ENCODE measurements around the gene POTEE.
"Not testable (repeated sequence)": the region's sequence is repeated elsewhere in the genome, so short reads cannot be mapped to it uniquely, and the experiment has no call there.

The POTEE gene

DNA sequence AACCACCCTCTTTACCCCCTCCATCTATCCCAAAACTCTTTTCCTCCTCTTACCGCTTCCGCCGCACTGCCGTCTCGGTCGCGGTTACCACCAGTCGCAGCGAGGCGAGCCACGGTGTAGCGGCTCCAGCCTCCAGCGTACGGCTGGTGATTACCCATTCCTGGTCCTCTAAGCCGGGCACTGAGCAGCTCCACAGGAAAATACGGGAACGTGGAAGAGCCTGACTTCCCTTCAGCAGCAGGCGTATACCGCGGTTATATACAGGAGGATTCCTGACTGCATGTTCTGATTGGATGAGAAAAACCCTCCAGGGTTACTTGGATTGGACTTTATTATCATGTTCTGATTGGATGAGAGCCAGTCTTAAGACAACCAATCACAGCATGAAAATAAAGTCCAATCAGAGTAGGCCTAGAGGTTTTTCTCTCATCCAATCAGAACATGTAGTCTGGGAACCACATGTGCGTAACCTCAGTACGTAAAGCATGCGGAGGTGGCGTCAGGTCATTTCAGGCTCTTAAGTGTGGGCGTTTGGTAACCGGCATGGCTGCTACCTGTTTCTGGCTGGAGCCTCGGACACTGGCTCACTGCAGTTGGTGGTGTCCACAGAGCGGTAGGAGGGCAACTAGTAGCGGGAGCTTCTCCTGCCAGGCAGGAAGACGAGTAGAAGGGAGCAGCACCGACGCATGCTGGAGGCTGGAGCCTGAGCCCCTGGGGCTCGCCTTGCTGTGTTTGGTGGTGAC, at the start of gene POTEE:
Gene POTEE, plus strand, starts transcription at position 507 of the 743 bp plus-strand sequence. CDS start 8,867 bp downstream, outside the sequence.
- not testable (repeated sequence) for H3K4me1 ChIP-seq (ENCODE audit: insufficient read depth, insufficient read length); H3K9ac ChIP-seq (ENCODE audit: insufficient read length, low read depth); H3K9me3 ChIP-seq (ENCODE audit: insufficient read depth, low read length); H3K27me3 ChIP-seq (ENCODE audit: insufficient read depth, insufficient read length); DNase-seq (ENCODE audit: low read depth, low spot score); H3K36me3 ChIP-seq (ENCODE audit: insufficient read depth, insufficient read length, low read length); H3K4me3 ChIP-seq (ENCODE audit: insufficient read length, low read depth)

DNA sequence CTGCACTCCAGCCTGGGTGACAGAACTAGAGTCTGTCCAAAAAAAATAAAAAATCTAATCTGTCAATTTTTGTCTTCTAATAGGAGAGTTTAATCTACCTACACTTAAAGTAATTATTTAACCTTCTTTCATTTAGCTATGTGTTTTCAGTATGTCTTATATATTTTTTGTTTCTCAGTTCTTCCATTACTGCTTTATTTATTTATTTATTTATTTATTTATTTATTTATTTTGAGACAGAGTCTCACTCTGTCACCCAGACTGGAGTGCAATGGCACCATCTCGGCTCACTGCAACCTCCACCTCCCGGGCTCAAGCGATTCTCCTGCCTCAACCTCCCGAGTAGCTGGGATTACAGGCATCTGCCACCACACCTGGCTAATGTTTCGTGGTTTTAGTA, 43.8 kb upstream of the POTEE start:
- DNase-seq (ENCODE audit: low read depth, low spot score); H3K36me3 ChIP-seq (ENCODE audit: insufficient read depth, insufficient read length, low read length); H3K9ac ChIP-seq (ENCODE audit: insufficient read length, low read depth); H3K9me3 ChIP-seq (ENCODE audit: insufficient read depth, low read length); H3K4me1 ChIP-seq (ENCODE audit: insufficient read depth, insufficient read length); H3K27me3 ChIP-seq (ENCODE audit: insufficient read depth, insufficient read length); H3K4me3 ChIP-seq (ENCODE audit: insufficient read length, low read depth): not testable (repeated sequence)

DNA sequence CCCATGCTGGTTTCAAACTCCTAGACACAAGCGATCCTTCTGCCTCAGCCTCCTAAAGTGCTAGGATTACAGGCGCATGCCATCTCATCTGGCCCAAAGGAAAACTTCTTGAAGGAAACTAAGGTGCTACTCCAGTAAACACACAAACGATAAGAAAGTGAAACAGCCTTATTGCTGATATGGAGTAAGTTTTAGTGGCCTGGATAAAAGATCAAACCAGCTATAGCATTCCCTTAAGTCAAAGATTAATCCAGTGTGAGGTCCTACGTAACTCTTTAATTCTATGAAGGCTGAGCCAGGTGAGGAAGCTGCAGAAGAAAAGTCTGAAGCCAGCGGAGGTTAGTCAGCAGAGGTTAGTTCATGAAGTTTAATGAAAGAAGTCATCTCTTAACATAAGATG, 40.8 kb upstream of the POTEE start:
- H3K9ac ChIP-seq (ENCODE audit: insufficient read length, low read depth): no peak overlapping the region
- TF ChIP-seq ZNF274 (IDR thresholded peaks at IDR 0.05; ENCODE audit: low read depth, low read length) (no peak), SUZ12 (IDR thresholded peaks at IDR 0.05; ENCODE audit: extremely low read depth, insufficient read depth, insufficient read length) (no peak), YY1 (IDR thresholded peaks at IDR 0.05; ENCODE audit: insufficient read depth, insufficient read length) (no peak)
- no peaks in the 10 kb centered on the region for H3K27me3 ChIP-seq (ENCODE audit: insufficient read depth, insufficient read length)
- H3K4me3 ChIP-seq (ENCODE audit: insufficient read length, low read depth): no peak overlapping the region
- H3K9me3 ChIP-seq (ENCODE audit: insufficient read depth, low read length): no peaks in the 10 kb centered on the region
- no peak for DNase-seq (ENCODE audit: low read depth, low spot score)
- no peaks in the 10 kb centered on the region for H3K4me1 ChIP-seq (ENCODE audit: insufficient read depth, insufficient read length)
- H3K36me3 ChIP-seq (ENCODE audit: insufficient read depth, insufficient read length, low read length): no peaks in the 10 kb centered on the region

DNA sequence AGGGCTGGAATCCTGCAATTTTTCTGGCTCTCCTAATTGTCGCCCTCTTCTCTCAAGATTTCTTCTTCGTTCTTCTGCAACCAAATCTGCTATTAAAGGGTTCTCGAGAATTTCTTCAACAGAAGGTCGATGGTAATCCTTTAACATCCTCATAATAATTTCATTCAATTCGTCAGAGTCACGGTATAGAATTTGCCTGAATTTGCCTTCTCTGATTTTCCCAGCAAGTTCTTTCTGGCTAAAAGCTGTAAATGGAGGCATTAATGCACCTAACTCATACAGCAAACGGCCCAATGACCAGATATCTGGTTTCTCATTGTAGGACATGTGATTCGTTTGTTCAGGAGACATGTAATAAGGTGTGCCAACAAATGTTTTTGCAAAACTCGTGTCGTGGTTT, 31.3 kb upstream of the POTEE start:
- not testable (repeated sequence) for H3K27me3 ChIP-seq (ENCODE audit: insufficient read depth, insufficient read length); DNase-seq (ENCODE audit: low read depth, low spot score); H3K9ac ChIP-seq (ENCODE audit: insufficient read length, low read depth); H3K4me1 ChIP-seq (ENCODE audit: insufficient read depth, insufficient read length); H3K4me3 ChIP-seq (ENCODE audit: insufficient read length, low read depth); H3K36me3 ChIP-seq (ENCODE audit: insufficient read depth, insufficient read length, low read length); H3K9me3 ChIP-seq (ENCODE audit: insufficient read depth, low read length)

DNA sequence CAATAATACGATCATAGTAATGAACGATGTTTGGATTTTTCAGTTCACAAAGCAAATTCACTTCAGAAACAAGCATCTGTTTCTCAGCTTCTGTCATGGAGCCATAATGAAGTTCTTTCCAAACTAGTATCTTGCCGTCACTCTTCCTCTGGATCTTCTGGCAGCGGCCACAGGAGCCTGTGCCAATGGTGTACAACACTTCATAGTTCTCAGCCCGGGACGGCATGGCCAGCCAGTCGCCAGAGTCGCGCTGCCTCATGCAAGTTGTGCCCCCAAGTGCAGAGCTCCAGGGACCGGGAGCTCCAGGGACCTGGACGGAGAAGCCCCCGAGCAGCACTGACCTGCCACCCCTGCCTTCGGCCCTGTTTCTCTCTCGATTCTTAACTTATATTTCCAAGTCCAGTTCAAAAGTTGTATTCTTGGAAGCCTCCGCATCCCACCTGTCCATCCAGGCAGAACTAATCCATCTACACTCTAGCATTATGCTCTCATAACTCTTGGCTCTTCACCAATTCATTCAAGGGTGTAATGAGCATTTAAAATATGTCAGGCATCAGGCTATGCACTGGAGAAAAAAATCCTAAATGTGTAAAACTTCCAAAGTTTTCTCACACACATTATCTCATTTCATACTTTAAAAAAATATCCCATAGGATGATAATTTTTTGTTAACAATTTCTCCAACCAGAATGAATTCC, 30.5 kb upstream of the POTEE start:
- DNase-seq (ENCODE audit: low read depth, low spot score); H3K9me3 ChIP-seq (ENCODE audit: insufficient read depth, low read length); H3K4me3 ChIP-seq (ENCODE audit: insufficient read length, low read depth); H3K9ac ChIP-seq (ENCODE audit: insufficient read length, low read depth); H3K4me1 ChIP-seq (ENCODE audit: insufficient read depth, insufficient read length); H3K27me3 ChIP-seq (ENCODE audit: insufficient read depth, insufficient read length); H3K36me3 ChIP-seq (ENCODE audit: insufficient read depth, insufficient read length, low read length): not testable (repeated sequence)

DNA sequence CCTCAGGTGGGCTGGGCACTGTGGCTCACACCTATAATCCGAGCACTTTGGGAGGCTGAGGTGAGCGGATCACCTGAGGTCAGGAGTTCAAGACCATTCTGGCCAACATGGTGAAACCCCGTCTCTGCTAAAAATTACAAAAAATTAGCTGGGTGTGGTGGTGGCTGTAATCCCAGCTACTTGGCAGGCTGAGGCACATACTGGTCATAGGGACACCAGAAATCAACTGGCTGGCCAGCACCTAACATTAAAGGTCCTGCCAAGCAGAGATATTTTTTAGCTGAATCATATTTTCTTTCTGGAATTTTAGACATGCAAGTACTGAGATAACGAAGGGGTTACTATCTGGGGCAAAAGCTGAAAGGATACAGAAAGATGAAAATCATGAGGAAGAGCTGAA, 27.9 kb upstream of the POTEE start:
- DNase-seq (ENCODE audit: low read depth, low spot score): not testable (repeated sequence)

DNA sequence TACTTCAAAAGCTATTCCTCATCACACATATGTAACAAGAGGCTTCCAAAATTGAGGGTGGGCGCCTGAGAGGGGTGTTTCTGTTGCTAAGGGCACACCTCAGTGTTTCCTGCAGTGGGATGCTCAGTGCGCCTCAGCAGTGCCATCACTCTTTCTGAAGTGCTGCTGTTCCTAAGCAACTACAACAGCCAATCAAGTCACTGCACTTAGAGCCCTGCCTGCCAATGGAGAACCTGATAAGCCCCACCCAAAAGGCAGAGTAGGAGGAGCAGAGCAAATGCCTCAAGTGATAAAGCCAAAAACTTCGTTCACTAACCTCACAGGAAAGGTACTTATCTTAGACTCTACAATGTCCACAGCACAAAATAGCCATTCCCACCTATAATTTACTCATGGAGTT, 15.9 kb upstream of the POTEE start:
- H3K9ac ChIP-seq (ENCODE audit: insufficient read length, low read depth); H3K9me3 ChIP-seq (ENCODE audit: insufficient read depth, low read length); H3K36me3 ChIP-seq (ENCODE audit: insufficient read depth, insufficient read length, low read length); DNase-seq (ENCODE audit: low read depth, low spot score); H3K4me1 ChIP-seq (ENCODE audit: insufficient read depth, insufficient read length); H3K4me3 ChIP-seq (ENCODE audit: insufficient read length, low read depth); H3K27me3 ChIP-seq (ENCODE audit: insufficient read depth, insufficient read length): not testable (repeated sequence)

More for the DNA sequence above, 27.9 kb upstream of the POTEE start:
- not testable (repeated sequence) for H3K36me3 ChIP-seq (ENCODE audit: insufficient read depth, insufficient read length, low read length); H3K4me3 ChIP-seq (ENCODE audit: insufficient read length, low read depth); H3K27me3 ChIP-seq (ENCODE audit: insufficient read depth, insufficient read length); H3K4me1 ChIP-seq (ENCODE audit: insufficient read depth, insufficient read length); H3K9ac ChIP-seq (ENCODE audit: insufficient read length, low read depth); H3K9me3 ChIP-seq (ENCODE audit: insufficient read depth, low read length)

DNA sequence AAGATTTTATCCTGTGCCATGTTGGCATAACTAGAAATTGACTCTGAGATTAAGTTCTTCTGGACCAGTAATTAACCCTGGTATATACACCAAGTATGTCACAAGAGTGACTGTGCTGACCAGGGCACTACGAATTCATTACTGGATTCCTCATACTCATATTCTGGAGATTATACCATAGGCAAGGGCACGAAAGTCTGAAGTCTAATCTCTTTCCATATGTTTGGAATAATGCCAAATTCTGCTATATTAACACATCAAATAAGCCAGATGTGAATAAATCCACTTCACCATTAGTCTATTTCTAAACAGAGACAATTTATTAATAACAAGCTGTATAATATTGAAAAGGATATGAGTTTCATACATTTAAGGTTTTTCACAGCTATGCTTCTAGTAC, 13.2 kb upstream of the POTEE start:
- H3K36me3 ChIP-seq (ENCODE audit: insufficient read depth, insufficient read length, low read length); H3K9me3 ChIP-seq (ENCODE audit: insufficient read depth, low read length); H3K4me1 ChIP-seq (ENCODE audit: insufficient read depth, insufficient read length); H3K27me3 ChIP-seq (ENCODE audit: insufficient read depth, insufficient read length); DNase-seq (ENCODE audit: low read depth, low spot score); H3K9ac ChIP-seq (ENCODE audit: insufficient read length, low read depth); H3K4me3 ChIP-seq (ENCODE audit: insufficient read length, low read depth): not testable (repeated sequence)

Data from NT2/D1 (cell line).